GM08714 (cell line): ENCODE data around the gene ANP32A.
"Not testable (repeated sequence)": the region's sequence is repeated elsewhere in the genome, so short reads cannot be mapped to it uniquely, and the experiment has no call there.

Experiments
- H3K4me3 ChIP-seq: fragments of 200-500 bp; sonication (Bioruptor generic); 2 replicates; pipeline ENCODE4 v1.5.1; 2014; ENCODE audit warnings: mild to moderate bottlenecking, low read length, inconsistent platforms
- ZNF274 ChIP-seq: IDR thresholded peaks from 2 replicates; pipeline ENCODE4 v1.6.1; 2012; ENCODE audit warnings: mild to moderate bottlenecking, low read depth, low read length

Gene ANP32A

DNA sequence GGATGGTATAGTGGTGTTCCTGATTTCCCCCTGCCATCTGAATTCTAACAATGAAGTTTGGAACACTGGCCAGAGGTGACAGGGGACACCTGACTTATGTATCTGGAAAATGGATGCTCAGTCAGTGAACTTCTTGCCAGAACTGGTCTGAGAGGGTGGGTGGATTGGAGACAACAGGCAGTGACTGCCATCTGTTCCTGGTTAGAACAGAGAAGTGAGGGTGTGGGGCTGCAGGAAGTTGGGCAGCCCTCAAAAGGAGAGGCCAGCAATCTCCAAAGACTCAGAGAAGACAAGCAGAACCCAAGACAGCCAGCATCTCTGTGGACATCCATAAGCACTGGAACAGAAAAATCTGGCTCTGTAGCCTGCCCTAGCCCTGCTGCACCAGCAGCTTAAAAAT is 50.5 kb downstream of the ANP32A start:
- TF ChIP-seq ZNF274 = no peak
- no peak overlapping the region for H3K4me3 ChIP-seq

DNA sequence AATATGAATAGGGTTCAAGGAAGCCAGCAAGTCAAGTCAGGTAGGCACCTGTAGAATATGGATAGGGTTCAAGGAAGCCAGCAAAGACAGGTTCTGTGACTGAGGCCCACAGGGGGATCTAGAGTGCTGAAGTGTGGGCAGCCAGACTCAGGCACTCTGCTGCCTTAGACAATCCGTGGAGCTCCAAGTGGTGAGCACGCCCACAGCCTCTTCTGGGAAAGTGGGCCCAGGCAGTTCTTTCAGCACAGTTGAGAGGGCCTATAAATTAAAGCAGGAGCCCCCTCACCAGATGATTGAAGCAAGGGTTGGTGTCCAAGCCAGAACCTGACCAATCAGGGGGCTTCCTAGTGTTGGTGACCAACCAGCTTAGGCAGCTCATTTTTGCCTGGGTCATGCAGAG is 51.0 kb downstream of the ANP32A start:
- no peak overlapping the region for H3K4me3 ChIP-seq
- no peak for TF ChIP-seq ZNF274

DNA sequence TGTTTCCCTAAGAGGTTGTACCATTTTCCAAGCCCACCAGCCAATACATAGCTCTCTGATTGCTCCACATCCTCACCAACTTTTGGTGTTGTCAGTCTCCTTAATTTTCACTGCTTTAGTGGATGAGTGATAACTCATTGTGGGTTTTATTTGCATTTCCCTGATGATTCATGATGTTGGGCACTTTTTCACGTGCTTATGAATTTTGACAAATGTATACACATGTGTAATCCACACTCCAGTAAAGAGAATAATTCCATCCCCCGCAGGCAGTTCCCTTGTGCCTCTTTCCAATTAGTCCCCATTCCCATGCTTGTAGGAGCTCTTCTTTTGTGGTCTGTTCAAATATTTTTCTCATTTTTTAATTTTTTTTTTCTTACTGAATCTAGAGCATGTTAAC is 52.4 kb downstream of the ANP32A start:
- no peak for TF ChIP-seq ZNF274
- H3K4me3 ChIP-seq = no peak overlapping the region

DNA sequence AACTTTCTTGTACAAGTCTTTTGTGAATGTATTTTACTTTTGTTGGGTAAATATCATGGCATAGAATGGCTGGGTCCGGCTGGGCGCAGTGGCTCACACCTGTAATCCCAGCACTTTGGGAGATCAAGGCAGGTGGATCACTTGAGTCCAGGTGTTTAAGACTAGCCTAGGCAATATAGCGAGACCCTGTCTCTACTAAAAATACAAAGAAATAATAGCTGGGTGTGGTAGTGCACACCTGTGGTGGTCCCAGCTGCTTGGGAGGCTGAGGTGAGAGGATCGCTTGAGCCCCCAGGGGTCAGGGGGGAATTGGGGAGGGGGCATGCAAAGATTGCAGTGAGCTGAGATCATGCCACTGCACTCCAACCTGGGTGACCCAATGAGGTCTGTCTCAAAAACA is 52.9 kb downstream of the ANP32A start:
- H3K4me3 ChIP-seq = no peak overlapping the region
- no peak for TF ChIP-seq ZNF274

DNA sequence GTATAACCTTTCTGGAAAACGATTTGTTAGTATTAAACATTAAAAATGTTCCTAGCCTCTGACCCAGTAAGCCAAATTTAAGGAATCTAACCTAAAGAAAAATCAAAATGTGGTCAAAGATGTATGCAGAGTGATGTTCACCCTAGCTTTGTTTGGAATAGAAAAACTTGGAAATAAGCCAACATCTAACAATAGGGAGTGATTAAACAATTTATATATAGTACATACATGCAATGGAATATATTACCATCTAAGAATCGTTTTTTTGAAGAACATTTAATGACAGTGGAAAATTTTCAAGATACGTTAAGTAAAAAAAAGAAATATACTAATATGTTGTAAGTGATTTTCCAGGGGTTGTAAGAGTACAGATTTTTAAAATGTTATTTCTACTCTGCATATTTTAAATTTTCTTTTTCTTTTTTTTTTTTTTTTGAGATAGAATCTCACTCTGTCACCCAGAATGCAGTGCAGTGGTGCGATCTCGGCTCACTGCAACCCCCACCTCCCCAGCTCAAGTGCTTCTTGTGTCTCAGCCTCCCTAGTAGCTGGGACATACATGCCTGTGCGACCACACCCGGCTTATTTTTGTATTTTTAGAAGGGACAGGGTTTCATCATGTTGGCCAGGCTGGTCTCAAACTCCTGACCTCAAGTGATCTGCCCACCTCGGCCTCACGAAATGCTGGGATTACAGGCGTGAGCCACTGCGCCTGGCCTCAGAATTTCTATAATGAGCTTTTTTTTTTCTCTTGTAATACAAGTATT is 54.9 kb downstream of the ANP32A start:
- TF ChIP-seq ZNF274 = no peak
- H3K4me3 ChIP-seq = no peak overlapping the region

DNA sequence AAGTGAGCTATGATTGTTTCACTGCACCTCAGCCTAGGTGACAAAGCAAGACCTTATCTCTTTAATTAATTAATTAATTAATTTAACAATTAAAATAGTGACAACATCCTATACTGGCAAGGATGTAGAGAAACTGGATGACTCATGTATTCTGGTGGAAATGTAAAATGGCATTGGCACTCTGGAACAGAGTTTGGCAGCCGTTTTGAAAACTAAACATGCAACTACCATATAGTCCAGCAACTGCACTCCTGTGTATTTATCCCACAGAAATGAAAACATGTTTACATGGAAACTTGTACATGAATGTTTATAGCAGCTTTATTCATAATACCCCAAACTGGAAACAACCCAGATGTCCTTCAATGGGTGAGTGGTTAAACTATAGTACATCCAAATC is 56.6 kb downstream of the ANP32A start:
- no peak overlapping the region for H3K4me3 ChIP-seq
- no peak for TF ChIP-seq ZNF274

DNA sequence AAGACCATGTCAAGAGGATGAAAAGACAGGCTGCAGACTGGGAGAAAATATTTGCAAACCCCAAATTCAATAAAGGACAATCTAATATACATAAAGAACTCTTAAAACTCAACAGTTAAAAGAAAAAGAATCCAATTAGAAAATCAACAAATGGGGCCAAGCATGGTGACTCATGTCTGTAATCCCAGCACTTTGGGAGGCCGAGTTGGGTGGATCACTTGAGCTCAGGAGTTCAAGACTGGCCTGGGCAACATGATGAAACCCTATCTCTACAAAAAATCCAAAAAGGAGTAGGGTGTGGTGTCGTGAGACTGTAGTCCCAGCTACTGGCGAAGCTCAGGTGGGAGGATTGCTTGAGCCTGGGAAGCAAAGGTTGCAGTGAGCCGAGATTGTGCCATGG is 57.6 kb downstream of the ANP32A start:
- no peak overlapping the region for H3K4me3 ChIP-seq
- TF ChIP-seq ZNF274 = no peak

DNA sequence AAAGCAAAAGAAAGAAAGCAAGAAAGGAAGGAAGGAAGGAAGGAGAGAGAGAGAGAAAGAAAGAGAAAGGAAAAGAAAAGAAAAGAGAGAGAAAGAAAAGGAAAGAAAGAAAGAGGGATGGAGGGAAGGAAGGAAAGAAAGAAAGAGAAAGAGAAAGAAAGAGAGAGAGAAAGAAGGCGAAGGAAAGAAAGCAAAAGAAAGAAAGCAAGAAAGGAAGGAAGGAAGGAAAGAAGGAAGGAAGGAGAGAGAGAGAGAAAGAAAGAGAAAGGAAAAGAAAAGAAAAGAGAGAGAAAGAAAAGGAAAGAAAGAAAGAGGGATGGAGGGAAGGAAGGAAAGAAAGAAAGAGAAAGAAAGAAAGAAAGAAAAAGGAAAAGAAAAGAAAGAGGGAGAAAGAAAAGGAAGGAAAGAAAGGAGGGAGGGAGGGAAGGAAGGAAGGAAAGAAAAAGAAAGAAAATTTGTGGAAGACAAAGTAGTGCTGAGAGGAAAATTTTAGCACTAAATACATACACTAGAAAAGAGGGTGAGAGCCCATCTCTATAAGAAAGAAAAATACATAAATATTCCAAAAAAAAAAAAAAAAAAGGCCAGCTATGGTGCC is 60.6 kb downstream of the ANP32A start:
- H3K4me3 ChIP-seq = not testable (repeated sequence)

DNA sequence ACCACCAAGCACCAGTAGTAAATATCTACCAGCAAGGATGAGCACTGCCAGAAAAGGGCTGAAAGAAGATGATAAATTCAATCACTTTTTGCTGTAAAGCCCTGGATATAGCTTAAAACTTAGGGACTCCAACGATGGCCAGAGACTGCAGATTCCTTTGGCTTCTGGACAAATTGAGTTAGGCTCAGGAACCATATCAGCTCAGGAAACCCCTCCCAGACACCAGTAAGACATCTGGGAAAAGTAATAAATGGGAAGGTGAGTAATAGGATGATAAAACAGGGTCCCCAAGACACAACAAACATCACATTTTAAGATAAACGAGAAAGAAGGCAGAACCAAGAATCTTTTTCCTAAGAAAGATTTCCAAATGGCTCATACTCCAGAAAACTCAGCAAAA is 65.0 kb downstream of the ANP32A start:
- no peak overlapping the region for H3K4me3 ChIP-seq
- no peak for TF ChIP-seq ZNF274

DNA sequence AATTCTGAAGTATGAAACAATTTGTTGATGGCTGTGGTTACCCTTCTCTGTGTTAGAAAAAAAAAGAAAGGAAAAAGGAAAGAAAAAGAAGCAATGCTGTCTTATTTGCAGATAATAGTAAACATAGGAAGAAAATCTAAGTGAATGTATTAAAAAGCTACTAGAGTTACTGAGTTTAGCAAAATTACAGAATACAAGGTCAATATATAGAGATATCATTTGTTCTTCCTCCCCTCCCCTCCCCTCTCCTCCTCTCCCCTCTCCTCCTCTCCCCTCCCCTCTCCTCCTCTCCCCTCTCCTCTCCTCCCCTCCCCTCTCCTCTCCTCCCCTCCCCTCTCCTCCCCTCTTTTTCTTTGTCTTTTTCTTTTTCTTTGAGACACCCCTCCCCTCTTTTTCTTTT is 69.1 kb downstream of the ANP32A start:
- no peak for TF ChIP-seq ZNF274
- H3K4me3 ChIP-seq = no peak overlapping the region

DNA sequence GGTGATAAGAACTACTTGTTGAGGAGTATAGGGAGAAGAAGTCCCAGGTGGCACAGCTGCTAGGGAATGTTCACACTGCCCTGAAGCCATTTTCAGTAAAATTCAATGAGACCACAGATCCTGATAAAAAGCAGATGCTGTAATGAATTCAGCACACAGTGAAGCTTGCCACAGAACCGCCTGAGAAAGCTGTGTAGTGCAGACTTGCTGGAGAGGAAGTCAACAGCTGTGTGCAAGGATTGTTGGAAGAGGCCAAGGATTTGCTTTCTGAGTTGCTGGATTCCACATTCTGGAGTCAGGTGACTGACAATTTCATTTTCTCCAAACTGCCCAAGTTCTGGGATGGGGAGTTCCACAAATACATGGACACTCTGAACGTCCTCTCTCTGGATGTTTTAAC is 70.9 kb downstream of the ANP32A start:
- no peak overlapping the region for H3K4me3 ChIP-seq
- TF ChIP-seq ZNF274 = no peak

DNA sequence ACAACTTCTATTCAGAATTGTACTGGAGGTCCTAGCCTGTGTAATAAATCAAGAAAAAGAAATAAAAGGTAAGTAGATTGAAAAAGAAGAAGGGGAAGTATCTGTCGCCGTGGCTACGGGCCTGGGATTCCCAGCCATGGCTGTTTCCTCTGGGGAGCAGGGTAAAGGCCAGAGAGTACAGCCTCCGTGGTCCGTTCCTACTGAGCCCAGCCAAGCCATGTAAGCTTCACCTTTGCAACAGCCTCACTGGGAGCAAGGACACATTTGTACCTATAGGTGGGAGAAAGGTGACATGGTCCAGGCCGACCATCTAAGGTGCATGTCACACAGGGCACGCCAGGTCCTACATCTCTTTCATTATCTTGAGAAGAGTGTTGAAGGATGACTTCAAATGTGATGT is 71.3 kb downstream of the ANP32A start:
- TF ChIP-seq ZNF274 = no peak
- no peak overlapping the region for H3K4me3 ChIP-seq

DNA sequence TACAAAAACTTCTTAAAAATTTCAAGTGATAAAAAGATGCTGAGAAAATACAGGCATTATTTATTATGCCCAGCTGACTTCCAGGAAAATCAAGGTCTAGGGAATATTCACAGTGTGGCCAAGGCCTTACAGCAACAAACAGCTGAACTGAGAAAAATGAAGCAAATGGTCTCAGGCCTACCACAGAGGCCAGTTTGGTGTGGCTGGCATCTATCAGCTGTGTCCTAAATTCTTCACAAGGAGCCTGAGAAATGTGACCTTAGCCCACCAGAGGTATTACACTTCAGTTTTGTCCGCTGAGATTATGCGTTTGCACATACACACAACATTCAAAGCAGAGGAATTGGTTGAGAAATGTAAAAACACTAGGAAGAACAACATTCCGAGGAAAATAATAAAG is 77.4 kb downstream of the ANP32A start:
- H3K4me3 ChIP-seq = no peak overlapping the region
- no peak for TF ChIP-seq ZNF274

DNA sequence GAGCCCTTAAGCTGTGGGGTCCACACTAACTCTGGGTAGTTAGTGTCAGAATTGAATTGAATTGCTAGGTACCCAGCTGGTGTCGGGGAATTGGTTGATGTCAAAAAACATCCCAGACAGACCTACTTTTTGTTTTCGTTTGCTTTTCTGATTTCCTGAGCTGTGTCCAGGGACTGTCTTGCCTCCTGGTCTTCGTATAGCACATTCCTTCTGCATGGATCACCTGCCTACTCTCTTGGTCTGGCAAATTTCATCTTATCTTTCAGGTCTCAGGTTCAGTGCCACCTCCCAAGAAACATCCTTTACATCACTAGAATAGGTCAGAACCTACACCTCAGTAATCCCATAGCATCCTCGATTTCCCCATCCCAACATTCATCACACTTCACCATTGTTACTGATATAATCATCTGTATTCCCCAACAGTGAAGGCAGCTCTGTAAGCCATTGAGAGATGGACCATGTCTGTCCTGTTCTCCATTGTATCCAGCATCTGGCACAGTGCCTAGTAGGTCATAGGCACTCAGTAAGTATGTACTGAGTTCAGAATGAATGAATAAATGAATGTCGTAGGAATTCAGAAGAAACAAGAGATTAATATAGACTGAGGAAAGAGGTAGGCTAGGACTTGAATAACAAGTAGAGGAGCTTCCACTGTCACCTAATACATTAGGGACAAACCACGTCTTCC is 81.2 kb downstream of the ANP32A start:
- H3K4me3 ChIP-seq = no peak overlapping the region
- TF ChIP-seq ZNF274 = no peak

DNA sequence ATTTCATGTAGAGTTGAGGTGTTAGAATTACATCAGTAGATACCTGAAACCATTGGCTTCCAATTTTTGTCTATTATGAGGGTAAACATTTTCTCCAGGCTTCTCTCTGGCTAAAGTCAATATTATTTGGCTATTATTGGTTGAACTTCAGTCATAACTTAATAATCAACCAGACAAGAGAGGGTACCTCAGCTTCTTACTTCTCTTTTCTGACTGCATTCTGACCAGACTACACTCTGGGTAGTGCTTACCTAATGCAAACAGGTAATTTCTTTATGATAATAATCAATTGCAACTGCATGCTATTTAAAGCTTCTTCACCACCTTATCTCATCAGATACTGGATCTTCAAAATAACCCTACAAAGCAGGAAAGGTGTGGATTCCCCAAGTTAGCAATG is 85.1 kb downstream of the ANP32A start:
- no peak overlapping the region for H3K4me3 ChIP-seq
- no peak for TF ChIP-seq ZNF274
